Measurements from ENCODE around the gene MMP2.

MMP2 gene

DNA sequence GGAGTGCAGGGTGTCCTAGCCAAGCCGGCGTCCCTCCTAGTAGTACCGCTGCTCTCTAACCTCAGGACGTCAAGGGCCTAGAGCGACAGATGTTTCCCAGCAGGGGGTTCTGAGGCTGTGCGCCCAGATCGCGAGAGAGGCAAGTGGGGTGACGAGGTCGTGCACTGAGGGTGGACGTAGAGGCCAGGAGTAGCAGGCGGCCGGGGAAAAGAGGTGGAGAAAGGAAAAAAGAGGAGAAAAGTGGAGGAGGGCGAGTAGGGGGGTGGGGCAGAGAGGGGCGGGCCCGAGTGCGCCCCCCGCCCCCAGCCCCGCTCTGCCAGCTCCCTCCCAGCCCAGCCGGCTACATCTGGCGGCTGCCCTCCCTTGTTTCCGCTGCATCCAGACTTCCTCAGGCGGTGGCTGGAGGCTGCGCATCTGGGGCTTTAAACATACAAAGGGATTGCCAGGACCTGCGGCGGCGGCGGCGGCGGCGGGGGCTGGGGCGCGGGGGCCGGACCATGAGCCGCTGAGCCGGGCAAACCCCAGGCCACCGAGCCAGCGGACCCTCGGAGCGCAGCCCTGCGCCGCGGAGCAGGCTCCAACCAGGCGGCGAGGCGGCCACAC is at the start of gene MMP2:
Gene MMP2 (plus strand): TSS at position 372 of the 603 bp plus-strand sequence. CDS start 282 bp downstream, outside the sequence.
- DNase-seq, result no peak

DNA sequence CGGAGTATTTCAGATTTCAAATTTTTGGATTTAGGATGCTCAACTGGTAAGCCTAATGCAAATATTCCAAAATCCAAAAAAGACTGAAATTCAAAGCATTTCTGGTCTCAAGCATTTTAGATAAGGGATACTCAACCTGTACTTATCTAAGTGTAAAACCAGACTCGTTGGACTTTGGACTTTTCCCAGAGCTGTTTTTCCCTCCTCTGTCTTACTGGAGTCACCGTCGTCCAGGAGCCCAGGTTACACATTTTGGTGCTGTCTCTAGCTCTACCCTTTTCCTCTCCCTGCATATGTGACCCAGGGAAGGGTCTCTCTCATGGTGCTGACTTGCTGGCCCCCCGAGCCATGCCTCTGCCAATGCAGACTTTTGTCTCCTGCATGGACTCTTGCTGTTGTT is 46.0 kb upstream of the MMP2 start:
- DNase-seq, result no peak

DNA sequence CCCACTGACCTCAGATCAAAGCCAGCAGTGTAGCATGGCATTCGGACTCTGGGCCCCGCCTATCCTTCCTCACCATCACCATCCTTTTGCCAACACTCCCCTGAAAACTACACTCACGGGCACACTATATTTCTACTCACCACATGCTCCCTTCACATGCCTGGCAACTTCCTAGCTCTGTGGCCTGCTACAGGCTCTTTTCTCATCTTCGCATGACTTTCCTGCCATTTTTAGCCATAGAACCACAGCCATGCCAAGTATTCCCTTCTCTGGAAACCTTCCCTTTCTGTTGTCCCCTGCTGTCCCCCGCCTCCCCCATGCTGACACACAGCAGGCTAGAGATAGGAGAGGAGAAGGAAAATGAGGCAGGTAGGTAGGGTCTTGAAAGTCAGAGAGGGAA is 45.5 kb upstream of the MMP2 start:
- no peak for DNase-seq

DNA sequence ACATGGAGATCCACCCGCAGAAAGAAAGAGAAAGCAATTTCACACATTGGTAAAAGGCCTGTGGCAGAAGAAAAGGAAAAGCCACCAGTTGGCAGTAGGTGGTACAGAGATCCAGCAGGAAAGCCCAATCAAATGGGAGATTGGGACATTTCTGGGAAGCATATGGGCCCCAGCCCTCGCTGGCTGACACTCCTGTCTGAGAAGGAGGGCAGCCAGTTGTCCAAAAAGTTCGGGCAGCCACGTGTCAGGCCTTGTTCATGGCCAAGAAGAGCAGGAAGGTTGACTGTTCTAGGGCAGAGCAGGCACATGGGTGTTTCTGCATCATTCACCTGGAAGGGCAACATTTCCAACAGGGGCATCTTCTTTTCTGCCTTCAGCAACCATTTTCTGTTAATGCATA is 45.0 kb upstream of the MMP2 start:
- DNase-seq, result no peak

DNA sequence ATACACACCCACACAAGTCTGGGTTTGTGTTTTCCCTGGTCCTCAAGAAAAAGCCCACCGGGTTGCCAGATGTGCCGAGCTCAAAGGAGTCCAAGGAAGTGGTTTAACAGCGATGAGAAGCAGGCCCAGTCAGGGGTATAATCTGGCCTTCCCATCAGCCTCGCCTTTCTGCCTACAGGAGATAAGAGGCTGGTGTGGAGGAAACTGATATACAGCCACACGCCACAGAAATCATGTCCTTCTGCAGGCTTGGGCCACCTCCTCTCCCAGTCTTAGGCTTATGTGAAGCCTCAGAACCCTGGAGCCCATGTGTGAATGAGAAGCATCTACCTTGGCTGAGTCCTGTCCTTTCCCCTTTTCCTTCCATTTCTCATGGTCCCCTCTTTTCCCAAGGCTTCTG is 43.6 kb upstream of the MMP2 start:
- no peak for DNase-seq

DNA sequence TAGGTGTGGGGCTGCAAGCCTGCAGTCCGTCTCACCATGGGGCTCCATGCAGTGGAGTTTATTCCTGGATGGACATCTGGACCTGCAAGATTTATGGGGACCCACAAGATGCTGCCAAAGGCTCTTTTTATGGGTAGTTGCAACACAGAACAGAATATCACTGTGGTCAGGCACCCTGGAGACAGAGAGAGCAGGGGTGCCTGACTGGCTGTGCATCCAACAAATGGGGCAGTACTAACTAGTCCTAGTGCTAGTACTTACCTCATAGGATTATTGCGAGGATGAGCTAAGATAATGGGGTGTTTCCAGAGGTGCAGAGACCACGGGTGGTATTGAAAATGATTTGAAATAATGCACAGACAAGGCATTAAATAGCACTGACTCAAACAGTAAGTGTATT is 42.4 kb upstream of the MMP2 start:
- DNase-seq, result no peak

DNA sequence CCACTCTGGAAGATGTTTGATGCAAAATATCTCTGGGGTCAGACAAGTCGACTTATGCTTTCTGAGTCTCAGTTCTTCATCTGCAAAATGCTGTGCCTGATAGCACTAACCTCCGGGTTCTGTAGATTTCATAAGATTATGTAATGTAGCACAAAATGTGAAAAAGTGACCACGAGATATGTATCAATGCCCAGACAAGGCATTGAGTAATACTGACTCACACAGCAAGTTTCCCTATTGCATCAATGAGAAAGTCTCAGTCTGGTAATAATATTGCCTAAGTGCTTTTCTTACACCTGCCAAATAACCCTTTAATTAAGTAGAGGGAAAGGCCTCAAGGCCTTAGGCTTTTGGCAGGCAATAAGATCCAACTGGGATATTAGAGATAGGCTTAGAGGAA is 41.4 kb upstream of the MMP2 start:
- peak; percentile 97 to 98 for DNase-seq

DNA sequence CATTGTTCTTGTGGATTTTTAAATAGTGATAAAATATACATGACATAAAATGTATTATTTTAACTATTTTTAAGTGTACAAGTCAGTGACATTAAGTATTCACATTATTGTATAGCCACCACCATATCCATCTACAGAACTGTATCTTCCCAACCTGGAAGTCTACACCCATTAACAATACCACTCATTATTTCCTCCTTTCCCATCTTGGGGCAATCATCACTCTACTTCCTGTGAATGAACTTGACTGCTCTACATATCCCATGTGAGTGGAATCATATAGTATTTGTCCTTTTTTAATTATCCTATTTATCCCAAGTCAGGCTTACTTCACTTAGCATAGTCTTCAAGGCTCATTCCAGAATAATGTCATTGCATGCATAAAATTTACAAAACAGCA is 40.7 kb upstream of the MMP2 start:
- no peak for DNase-seq

DNA sequence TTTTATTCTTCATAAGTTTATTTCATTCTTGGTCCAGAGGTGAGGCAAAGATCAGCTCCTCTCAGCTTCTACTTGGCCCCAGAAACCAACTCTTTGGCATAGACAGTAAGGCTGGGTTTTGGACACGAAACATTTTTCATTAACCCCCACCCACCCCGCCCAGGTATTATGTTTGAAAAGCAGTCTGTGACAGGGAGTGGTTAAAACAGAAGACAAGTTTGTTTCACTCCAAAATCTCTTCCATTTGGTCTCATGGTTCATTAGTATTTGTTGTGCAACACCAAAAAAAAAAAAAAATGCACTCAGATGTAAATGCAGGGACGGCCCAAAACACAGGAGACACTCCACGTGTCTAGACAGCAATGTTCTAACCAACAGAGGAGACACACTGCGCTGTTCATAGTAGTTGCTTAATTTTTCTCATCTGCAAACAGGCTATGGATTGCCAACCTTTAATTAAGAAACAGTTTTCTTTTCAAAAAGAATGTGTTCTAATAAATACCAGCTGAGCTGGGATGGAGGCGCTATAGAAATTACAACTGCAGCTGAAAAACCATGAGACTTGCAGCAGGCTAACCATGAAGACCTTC is 39.8 kb upstream of the MMP2 start:
- peak; percentile 40 to 67 for DNase-seq

DNA sequence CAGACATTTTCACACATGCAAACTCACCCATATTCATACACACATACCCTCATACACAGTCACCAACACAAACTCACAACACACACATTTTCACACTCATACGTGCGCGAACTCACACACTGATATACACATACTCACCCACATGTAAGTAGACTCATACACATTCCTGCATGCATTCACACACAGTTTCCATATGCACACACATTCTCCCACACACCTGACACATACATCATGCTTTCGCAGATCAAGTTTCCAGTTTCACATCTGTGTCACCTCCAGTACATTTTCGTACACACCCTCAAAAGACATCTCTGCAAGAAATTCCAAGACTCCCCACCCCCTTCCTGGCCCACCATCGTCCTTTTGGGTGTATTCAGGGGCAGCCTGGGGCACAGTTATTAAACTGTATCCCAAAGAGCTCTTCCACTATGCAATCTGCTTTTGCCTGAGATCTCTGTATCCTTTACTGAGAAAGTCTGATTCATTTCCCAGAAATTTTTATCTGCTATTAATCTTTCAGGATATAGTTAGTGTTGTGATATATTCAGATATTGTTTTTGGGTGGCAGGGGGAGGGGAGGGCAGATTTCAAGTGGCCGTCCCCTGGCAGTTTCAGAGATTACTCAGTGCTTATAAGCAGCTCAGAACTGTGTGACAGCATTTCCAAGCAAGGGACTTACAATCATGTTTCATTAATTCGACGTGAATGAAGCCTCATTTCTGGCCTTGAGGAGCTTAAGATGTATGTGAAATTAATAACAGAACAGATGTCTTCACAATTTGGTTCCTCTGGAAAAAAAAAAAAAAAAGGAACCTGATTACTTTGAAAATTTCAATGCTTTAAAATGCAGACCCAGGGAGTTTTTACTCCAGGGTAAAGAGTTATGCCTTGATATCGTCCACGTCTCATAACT is 35.3 kb upstream of the MMP2 start:
- DNase-seq, result peak; percentile 44 to 53

DNA sequence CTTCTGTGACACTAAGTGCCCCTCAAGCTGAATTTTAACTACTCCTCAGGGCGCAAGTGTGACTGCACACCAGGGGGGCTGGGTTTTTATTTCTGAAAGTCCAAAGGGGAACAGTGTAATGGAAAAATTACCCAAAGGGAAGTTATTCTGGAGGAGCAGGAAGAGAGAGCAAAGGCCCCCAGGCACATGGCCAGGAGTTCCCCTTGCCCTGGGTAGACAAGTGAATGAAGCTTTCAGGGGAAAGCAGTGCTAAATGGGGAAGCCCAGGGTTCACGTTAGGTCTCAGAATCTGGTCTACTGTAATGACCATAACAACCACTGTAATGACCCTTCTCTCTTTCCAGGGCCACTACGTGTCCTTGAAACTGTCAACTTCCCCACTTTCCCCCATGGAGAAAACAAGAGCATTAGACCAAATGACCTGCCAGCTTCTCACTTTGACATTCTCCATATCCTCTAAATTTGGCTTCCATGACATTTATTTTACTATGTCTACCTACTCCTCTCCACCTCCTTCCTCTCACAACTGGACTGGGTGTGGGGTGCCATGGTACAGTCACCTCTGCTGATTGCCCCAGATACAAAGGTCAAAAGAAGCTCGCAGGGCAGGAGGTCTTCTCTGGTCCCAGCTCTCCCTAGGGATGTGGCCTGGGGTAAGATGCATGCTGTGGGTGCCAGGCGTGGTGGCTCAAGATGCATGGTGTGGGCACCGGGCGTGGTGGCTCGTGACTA is 34.1 kb upstream of the MMP2 start:
- peak; percentile 93 to 98 for DNase-seq

DNA sequence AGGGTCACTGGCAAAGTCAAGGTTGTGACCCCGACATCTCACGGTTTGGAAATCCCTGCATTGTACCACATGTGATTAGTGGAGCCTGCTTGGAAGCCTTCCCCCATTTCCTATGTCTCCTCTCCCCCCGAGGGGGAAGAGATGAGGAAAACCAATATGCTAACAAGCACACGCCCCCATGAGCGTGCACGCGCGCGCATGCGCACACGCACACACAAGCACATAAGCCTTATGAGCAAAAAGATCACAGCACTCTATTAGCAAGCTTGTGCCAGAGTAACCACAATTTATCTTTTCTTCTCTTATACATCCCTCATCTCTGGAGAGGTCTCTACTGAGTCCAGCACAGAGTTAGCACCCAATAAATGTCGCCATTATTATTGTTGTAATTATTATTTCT is 31.8 kb upstream of the MMP2 start:
- DNase-seq, result no peak

DNA sequence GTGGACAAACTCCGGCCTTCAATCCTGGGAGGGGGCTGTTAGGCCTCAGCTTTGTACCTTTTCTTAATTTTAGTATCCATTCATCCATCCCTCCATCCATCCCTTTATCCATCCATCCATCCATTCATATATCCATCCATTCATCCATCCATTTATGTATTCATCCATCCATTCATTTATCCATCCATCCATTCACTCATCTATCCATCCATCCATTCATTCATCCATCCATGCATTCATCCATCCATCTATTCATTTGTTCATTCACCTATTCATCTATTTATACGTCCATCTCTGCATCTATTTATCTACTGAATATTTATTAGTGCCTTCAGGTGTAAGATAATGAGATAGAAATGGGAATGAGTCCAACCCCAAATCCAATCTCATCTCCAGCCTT is 26.0 kb upstream of the MMP2 start:
- no peak for DNase-seq

DNA sequence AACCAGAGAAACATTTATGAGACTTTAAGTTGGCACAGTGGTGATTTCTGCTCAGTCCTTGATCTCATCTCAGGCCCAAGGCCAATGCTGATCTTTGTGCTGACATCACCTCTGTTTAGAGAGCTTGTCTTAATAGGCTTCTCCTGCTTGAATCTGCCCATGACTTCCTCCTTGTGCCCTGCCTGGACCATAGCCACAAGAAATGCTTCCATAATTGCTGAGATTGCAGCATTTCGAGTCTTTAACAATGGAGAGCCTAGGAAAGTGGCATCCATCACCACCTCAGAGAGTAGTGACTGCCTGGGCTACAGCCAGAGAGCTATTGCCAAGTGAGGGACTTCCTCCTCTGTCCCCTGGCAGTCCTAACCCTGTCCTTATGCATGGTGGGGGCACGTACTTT is 25.1 kb upstream of the MMP2 start:
- peak in 1 of 2 donors; percentile 52 for DNase-seq

DNA sequence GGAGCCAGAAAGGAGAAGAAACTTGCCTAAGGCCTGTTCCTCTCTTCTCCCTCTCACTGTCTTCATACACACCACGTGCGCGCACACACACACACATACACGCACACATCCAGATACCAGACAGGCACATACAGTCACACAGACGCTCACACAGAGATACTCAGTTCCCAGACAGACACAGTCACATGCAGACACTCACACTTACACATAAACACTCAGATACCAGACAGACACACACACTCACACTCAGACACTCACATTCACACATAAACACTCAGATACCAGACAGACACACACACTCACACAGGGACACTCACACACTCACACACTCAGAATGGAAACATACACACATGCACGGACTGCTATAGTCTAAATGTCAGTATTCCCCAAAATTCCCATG is 24.1 kb upstream of the MMP2 start:
- DNase-seq, result no peak

DNA sequence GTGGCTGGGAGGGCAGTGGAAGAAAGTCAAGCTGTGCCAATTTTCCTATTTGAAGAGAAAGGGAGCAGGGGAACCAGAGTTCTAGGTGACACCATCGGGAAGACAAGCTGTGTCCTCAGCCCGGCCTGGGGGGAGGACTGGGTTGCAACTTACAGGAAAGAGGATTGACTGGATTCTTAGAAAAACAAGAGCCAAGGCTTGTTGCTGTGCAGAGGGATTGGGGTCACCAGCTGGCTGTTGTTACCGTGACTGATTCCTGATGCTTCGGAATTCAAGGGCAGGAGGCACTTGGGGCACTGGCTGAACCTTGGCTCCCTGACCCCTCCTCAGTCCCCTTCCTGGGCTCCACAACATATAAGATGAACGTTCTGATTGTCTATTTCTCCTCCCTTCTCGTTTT is 16.8 kb upstream of the MMP2 start:
- no peak for DNase-seq

DNA sequence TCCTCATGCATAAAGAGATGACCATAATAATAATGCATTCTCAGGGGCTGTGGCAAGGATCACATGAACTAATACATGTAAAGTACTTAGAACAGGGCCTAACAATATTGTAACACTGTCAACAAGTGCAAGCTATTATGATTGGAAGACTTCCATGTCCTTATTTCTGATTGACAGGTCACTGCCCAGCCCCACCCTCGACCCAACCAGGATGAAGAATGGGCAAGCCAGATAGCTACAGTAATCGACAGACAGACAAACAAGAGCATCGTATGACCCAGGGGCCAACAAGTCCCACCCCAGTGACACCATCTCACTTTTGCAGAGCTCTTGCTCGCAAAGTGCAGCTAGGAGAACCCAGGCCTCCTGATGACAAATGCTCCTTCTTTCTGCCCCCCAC is 14.6 kb upstream of the MMP2 start:
- no peak for DNase-seq

DNA sequence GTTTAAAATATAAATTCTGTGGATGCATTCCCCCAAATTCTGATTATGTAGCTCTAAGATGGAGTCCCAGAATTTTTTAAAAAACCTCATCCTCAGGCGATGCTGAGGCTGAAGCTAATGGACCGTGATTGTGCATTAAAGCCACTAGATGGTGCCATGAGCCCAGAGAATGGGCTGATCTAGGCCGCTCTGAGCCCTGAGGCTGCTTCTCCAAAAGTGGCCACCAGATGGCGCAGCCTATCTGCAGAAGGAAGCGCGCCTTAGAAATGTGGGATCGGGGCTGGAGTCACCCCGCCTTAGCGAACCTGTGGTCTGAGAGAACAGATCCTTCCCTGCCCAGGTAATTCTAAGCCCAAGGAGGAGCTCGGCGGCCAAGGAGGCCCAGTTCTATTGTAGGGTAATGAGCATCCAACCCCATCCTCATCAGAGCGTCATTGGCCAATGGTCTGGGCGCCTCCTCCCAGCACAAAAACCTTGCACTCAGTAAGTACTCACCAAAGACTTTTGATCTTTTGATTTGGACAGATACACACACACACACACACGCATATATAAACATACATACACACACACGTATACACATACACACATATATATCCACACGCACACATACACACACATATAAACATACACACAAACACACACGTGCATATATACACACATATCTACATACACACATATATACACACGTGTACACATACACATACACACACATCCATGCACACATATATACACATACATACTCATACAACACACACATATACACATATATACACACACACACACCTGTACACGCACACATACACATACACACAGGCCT is 13.7 kb upstream of the MMP2 start:
- DNase-seq, result peak; percentile 70 to 98

DNA sequence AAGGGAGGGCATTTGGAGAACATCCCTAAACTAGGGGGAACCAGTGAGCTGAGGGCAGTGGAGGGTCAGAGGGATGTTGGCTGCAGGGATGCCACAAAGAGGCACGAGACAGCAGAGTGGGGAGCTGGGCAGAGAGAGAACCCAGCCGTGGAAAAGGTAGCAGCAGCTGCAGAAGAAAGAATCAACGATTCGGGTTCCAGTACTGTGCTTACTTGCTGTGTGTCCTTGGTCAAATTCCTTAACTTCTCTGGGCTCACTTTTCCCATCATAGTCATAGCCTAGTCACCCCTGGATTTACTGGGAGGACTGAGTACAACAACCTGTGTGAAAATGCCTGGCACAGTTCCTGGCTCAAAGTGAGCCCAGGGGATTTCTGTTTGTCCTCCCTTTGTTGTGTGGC is 12.8 kb upstream of the MMP2 start:
- DNase-seq, result no peak

DNA sequence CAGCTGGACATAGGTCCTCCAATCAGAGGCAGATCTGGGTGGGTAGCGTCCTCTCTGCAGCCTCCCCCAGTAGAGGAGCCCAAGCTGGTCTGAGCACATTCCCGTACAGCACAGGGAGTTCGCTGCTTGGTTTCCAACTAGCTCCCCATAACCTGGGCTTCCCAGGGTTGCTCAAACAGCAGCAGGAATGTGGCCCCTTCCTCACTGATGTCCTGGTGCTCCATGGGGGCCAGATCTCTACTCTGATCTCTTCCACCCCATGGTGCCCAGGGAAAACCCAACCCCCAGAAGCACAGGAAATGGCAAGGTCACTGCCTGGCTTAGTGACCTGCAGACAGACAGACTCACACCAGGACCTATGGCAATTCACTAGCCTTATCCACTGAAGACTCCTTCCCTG is 11.1 kb upstream of the MMP2 start:
- no peak for DNase-seq

DNA sequence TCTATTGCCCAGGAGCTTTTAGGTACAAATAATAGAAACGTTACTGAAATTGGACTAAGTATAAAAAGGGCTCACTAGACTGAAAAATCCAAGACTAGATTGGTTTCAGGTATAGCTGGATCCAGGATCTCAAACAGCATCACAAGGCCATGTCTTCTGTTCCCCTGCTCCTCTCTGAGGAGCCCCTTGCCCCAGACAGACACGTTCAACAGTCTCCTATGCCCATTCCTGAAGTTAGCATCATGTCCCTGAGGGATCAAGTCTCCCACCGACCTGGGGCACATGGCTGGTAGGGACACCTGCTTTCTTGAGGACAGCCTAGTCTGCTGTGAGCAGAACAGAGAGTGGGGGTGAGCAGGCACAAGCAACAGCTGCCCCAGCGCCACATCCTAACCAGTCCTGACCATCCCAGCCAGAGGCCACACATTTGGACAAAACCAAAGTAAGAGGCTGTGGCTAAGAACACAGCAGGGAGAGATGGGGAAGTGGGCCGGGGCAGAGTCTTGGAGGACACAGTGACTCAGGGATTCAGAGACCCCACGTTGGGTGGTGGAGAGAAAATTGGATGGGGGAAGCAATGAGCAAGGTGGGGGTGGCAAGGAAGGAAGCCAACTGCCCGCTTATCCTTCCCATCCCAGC is 10.5 kb upstream of the MMP2 start:
- no peak for DNase-seq

All from inflammatory macrophage treated with lipopolysaccharide for 1 hour (primary cell).